Measurements from ENCODE around the gene LUC7L3. TPM values are rescaled to one million over a fixed set of nuclear protein-coding genes. Genes with fewer than 3 reads are reported as not detected.

Gene LUC7L3
- total and polyA plus RNA-seq, 2 donors (not counting 3 experiments of a cell fraction or from before 2014, with no cell fraction given): 70.9 to 113 TPM

- no TSS peak for BruUV-seq (replicated peaks)
- Histone ChIP-seq H3K9me3 (replicated peaks; ENCODE audit: control insufficient read depth, insufficient read depth, low read length) (no peaks in the 10 kb centered on the region), H3K4me3 (replicated peaks in 1 of 3; ENCODE audit: insufficient read depth in 1 of 3, low read depth in 1 of 3, low read length in 3 of 3) (no peak overlapping the region), H3K4me2 (ENCODE audit: insufficient read depth, low read length) (no peak overlapping the region), H2AFZ (ENCODE audit: low read depth, low read length) (no peak overlapping the region), H3K27me3 (ENCODE audit: control insufficient read depth in 2 of 2, insufficient read depth in 2 of 2, low read length in 2 of 2) (no peaks in the 10 kb centered on the region), H3K36me3 (ENCODE audit: control insufficient read depth in 2 of 2, extremely low read depth in 1 of 2, insufficient read depth in 2 of 2, low read length in 2 of 2) (no peaks in the 10 kb centered on the region), H3K9me1 (replicated peaks; ENCODE audit: control insufficient read depth, extremely low read depth, insufficient read depth, low read length) (no peaks in the 10 kb centered on the region), H4K20me1 (replicated peaks; ENCODE audit: control insufficient read depth, extremely low read depth, insufficient read depth, low read length) (no peaks in the 10 kb centered on the region), H3K27ac (ENCODE audit: insufficient read depth, low read depth, low read length) (no peak overlapping the region), H3K9ac (replicated peaks; ENCODE audit: extremely low read depth, insufficient read depth, low read length) (no peak overlapping the region), H3K4me1 (ENCODE audit: control insufficient read depth, extremely low read depth, insufficient read depth, low read length) (no peaks in the 10 kb centered on the region), H3K79me2 (ENCODE audit: control insufficient read depth, insufficient read depth, low read length) (no peaks in the 10 kb centered on the region)
- intact Hi-C loops (cut with micrococcal nuclease): no loop called here
- FAIRE-seq (no peak), DNase-seq (ENCODE audit: low read depth, low spot score) (no peak)
- ChIA-PET POLR2A (no interaction called here), CTCF (interaction anchor here (1.0 to 6.4 kb wide), 6 partner anchors 9 to 49 kb away, joined by 3 to 42 read pairs (median 4); no protein-coding TSS in a partner anchor)
- TF ChIP-seq POLR2A (IDR thresholded peaks at IDR 0.05; ENCODE audit: low read depth, low read length): no peak
- TF ChIP-seq POLR2AphosphoS5 (IDR thresholded peaks at IDR 0.05; ENCODE audit: insufficient read depth, low read depth, low read length): no peak
- TF ChIP-seq MYC (IDR thresholded peaks at IDR 0.05; ENCODE audit: low read depth, low read length): no peak
- TF ChIP-seq FOS (IDR thresholded peaks at IDR 0.05; ENCODE audit: borderline replicate concordance, insufficient read depth, low read length): no peak
- no peak for TF ChIP-seq GATA2 (IDR thresholded peaks at IDR 0.05; ENCODE audit: insufficient read depth, insufficient read length, low read depth, low read length)
- no peak for TF ChIP-seq EZH2 (IDR thresholded peaks at IDR 0.05; ENCODE audit: borderline replicate concordance, low read depth, low read length, severe bottlenecking)
- no peak for TF ChIP-seq MAX (IDR thresholded peaks at IDR 0.05; ENCODE audit: insufficient read depth, insufficient read length)
- no peak for TF ChIP-seq CTCF (IDR thresholded peaks at IDR 0.05; ENCODE audit: extremely low read depth in 1 of 2, insufficient read depth in 1 of 2, low read depth in 1 of 2, low read length in 2 of 2)
- no peak for TF ChIP-seq JUN (IDR thresholded peaks at IDR 0.05; ENCODE audit: borderline replicate concordance, insufficient read depth, insufficient read length, low read depth)
- dilution Hi-C loops (cut with MboI; ENCODE audit: extremely low pct_ligation_motif_present, low sequenced_read_pairs): no loop called here
These were observed 83.5 kb downstream of the LUC7L3 start for GRCh38 chr17:50802609-50803571.
